HepG2 (cell line): ENCODE measurements around the gene PTPN20. TPM values are rescaled to one million over a fixed set of nuclear protein-coding genes. Genes with fewer than 3 reads are reported as not detected.

Experiments
- CTCF ChIP-seq: sonication (generic); formaldehyde crosslinking; IDR thresholded peaks from 2 replicates; pipeline ENCODE4 v1.5.0; 2020; ENCODE audit warnings: mild to moderate bottlenecking, missing genetic modification reagents, moderate library complexity
- PHF20 ChIP-seq: sonication (generic); formaldehyde crosslinking; IDR thresholded peaks from 2 replicates; pipeline ENCODE4 v1.5.0; 2020; ENCODE audit warnings: mild to moderate bottlenecking, missing genetic modification reagents
- RNF219 ChIP-seq: sonication (generic); formaldehyde crosslinking; IDR thresholded peaks from 2 replicates; pipeline ENCODE4 v1.5.0; 2020; ENCODE audit warnings: mild to moderate bottlenecking, missing genetic modification reagents
- SNAPC4 ChIP-seq: sonication (generic); formaldehyde crosslinking; IDR thresholded peaks from 2 replicates; pipeline ENCODE4 v1.4.0; 2020; ENCODE audit warnings: mild to moderate bottlenecking, missing genetic modification reagents
- STAG1 ChIP-seq: sonication (generic); formaldehyde crosslinking; IDR thresholded peaks from 2 replicates; pipeline ENCODE4 v1.4.0; 2020; ENCODE audit warnings: missing genetic modification reagents
- TMF1 ChIP-seq: sonication (generic); formaldehyde crosslinking; IDR thresholded peaks from 2 replicates; pipeline ENCODE4 v1.8.1; 2022; ENCODE audit warnings: low read depth, missing genetic modification reagents
- ZNF563 ChIP-seq: sonication (generic); formaldehyde crosslinking; IDR thresholded peaks from 2 replicates; pipeline ENCODE4 v1.8.0; 2022; ENCODE audit warnings: mild to moderate bottlenecking, moderate library complexity, missing genetic modification reagents
- polyA plus RNA-seq, 8 experiments: library from polyadenylated mRNA; depleted of rRNA in 3 of 8; stranded (reverse) in 7 of 8; unstranded in 1 of 8; fragments of >200 nt; fragmentation: Illumina TruSeq in 4 of 8; extraction: Trizol in 4 of 8; gene quantifications; 2 replicates each; pipeline versions ENCODE4 v1.2.1 to v1.2.3, GENCODE V29; 2011 to 2016; ENCODE audit warnings: low read depth in 4 of 8, missing spikeins in 1 of 8, mixed read lengths in 1 of 8; ENCODE audit not compliant: insufficient read depth in 1 of 8
- total RNA-seq, 5 experiments: library from RNA; depleted of rRNA; stranded (reverse); fragments of >200 nt; fragmentation: Illumina TruSeq; extraction: Trizol; gene quantifications; 2 replicates each; pipeline ENCODE4 v1.2.3, GENCODE V29; 2016; ENCODE audit warnings: low read depth in 1 of 5

The PTPN20 gene
- total and polyA plus RNA-seq, 2 of the 13 experiments (the other 11 are each of a cell fraction or from before 2014, with no cell fraction given) = not detected

GRCh38 chr10:46992803-46993561 is 81.8 kb downstream of the PTPN20 start (continued):
- TF ChIP-seq TMF1 (CRISPR knock-in tag) (no peak), STAG1 (CRISPR knock-in tag) (peak; percentile 47), PHF20 (CRISPR knock-in tag) (no peak), SNAPC4 (CRISPR knock-in tag) (no peak), CTCF (peak; percentile 48), RNF219 (CRISPR knock-in tag) (no peak), ZNF563 (no peak)
- TF ChIP-seq, all 625 proteins: peak for 4
